HG03378 (cell line): Measurements from ENCODE around the gene FBXO11.

ENCODE experiments used
- ATAC-seq: cut with Tn5 transposase; IDR thresholded peaks from one replicate; pipeline ENCODE4 v1.9.1; 2021; ENCODE audit warnings: mild to moderate bottlenecking, moderate library complexity; ENCODE audit not compliant: unreplicated experiment

FBXO11 gene

GRCh38 chr2:47741101-47741500, 165.2 kb downstream of the FBXO11 start:
- ATAC-seq, result no peak
